CD1c-positive myeloid dendritic cell (primary cell): ENCODE results near the gene TMEM273.

ENCODE experiments used
- DNase-seq: peaks from one replicate; pipeline ENCODE4 v3.0.0-alpha.2; 2016; ENCODE audit errors: extremely low spot score

TMEM273 gene

DNA sequence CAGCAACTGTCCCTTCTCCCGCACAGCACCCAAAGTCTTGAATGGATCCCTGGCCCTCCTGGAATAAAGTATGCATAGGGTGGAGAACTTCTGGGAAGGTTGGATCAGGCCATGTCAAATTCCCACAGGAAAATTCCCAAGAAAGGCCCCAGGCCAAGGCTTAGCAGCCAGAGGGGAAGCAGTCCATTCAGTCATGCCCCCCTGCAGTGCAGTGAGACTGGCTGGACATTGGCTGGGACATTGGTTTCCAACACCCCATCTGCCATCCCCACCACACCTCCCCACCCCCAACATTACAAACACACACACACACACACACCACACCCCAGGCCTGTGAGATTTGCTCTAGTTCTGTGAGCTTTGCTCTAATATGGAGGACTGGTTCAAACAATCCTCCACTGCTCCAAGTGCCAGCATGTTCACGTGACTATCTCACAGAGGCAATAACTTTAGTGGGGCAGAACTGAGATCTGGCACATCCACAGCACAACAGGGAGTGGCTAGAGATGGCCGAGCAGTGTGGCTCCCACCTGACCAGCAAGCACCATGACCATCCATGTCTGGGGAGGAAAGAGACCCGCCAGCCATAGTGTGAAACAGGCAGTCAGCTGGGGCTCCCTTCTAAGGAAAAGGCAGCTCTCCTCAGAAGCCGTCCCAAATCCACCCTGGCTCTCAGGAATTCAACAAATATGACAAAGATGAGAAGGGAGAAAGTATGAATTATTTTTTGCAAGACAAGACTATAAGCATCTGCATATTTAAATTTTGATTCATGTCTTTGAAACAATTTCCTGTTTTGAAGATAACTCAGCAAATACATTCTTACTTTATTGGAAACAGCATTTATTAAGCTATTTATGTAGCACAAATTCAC is 47.6 kb downstream of the TMEM273 start:
- DNase-seq: no peak

DNA sequence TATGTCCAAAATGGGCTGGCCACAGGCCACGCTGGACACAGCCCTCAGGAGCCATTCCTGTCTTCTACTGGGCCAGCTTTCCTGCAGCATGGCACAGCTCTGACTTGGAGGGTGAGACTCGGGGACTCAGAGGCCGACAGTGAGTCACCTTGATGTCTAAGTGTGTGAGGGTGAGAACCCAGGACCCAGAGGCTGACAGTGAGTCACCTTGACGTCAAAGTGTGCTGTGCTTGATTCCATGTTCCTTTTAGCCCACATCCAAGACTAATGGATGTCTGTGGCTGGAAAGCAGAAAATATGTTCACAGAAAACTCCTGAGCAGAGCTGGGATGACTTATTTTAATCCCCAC is 48.4 kb downstream of the TMEM273 start:
- DNase-seq: peak; percentile 10

DNA sequence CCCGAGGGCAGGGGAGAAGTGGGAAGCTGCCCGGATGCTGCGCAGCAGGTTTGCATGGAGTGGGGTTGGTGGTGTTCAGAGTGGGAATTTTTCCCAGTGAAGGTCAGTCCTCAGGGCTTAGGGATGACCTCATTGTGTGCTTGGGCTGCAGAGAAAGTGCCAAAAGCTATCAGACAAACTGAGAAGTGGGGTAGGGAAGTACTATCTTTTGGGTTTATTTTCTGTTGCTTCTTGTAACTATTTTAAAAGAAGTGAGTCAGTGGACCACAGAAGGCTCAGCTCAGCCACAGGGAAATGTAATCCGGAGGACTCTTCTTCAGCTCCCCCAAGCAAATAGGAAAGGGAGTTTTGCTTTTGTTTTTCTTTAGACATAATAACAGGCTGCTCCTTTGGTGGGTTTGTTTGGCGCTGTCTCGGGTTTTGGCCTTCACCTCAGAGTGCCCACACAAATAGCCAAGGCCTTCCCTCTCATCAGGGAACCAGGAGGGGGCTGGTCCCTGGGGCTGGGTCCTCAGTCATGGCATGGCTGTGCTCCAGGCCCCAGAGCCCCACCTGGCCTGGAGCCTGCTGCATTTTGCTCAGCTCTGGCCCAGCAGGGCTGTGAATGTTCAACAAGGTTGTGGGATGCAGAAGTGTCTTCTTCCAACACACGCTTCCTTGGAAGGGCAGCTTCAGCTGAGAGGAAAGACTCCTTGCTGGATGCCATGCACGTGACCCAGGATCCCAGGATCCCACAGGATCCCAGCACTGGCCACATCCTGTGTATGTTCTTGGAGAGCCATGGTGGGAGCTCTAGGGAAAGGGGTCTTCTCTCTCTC is 49.0 kb downstream of the TMEM273 start:
- peak; percentile 50 for DNase-seq

DNA sequence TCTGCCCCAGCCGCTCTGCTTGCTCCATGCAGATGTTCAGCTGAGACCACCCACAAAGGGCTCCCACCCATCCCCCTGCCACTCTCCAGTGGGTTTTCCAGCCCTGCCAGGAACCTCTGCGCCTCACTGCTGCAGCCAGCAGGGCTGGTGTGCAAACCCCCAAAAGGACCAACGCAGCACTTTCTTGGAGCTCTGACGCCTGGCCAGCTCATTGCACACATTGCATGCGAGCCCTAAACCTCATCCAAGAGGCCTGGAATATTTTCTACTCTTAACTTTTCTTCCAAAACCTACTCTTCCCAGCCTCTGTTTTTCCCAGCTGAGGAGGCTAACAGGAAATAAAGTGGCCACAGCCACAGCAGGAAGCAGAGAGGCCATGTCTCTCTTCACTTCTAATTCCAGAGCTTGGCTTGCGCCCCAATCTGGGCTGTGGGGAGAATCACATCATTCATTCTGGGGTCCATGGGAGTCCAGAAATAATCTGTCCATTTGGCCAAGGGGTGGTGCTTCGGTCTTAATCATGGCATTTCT is 49.8 kb downstream of the TMEM273 start:
- no peak for DNase-seq

DNA sequence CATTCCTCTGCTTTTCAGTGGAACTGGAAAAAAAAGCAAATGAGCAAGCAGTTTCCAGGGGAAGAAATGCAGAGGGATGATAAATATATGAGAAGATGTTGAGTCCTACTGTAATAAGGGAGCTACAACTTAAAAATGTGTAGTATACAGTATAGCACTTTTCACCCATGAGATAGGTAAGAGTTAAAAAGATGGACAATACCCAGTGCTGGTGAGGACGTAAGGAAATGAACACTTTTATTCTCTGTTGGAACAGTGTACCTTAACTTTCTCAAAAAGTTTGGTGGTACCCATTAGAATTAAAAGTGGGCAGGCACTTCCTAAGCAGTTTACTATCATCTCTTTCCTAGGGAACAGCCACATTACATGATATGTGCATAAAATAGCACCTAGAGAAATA is 51.7 kb downstream of the TMEM273 start:
- DNase-seq: no peak

DNA sequence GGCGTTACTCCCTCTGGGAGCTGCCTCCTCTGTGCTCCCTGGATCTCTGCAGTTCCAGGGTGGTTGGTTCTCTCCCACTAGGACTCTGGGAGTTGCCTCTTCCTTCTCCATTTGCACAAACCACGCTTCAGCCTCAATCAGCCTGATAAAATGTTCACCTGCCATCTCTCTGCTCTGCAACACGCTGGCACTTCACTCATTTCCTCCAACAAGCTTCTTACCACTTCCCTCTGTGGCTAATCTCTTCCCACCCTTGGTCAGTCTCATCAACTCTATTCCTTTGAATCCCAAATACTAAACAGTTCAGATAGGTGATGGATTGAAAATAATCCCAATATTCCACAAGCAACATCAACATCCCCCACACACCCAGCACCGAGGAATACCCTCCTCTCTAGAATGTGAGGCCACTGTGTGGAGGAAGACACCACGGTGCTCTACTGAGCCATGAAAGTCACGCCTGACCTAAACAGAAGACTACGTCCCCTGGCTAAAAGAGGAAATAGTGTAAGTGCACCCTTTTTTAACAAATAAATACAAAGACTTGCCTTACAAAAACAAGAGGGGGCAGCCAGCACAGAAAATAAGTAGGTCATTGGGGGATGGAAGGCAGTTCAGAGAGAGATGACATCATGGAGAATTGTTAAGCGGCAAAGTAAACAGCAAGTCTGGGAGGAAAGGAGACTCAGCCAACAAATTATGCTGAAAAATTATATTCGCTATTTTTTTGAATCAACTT is 52.4 kb downstream of the TMEM273 start:
- DNase-seq: peak; percentile 8

DNA sequence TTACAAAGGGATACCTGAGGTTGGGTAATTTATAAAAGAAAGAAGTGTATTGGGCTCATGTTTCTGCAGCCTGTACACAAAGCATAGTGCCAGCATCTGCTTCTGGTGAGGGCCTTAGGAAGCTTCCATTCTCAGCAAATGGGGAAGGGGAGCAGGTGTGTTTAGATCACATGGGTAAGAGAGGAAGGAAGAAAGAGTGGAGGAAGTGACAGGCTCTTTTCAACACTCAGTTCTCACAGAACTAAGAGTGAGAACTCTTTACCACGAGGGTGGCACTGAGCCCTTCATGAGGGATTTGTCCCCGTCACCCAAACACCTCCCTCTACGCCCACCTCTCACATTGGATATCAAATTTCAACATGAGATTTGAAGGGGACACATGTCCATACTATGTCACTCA is 53.9 kb downstream of the TMEM273 start:
- no peak for DNase-seq

DNA sequence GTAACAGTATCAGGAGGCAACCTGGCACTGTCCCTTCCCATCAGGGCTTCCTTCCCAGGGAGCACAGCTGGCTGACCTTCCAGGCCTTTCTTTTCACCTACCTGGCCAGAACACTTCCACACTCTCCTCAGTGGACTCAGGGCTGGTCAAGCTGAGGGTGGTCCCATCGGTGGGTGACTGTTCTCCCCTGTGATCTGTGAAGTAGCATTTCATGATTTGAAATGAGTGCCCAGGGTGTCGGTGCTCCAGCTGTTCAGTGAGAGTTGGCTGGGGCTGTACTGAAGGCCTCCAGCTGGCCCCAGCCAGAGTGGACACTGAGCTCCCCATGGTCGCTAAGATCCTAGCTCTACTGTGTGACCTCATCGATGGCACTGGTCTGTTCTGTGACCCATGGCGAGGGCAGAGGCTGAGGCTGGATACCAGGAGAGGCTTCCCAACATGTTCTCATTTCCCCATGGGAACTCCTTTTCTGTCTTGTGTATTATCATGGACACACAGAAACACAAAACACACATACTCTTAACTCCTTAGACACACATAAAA is 54.4 kb downstream of the TMEM273 start, which contains the start of gene FAM170B:
FAM170B (minus strand) TSS at position 316 of the 543 bp plus-strand sequence; CDS start at position 213, 103 bp downstream.
- DNase-seq: no peak

DNA sequence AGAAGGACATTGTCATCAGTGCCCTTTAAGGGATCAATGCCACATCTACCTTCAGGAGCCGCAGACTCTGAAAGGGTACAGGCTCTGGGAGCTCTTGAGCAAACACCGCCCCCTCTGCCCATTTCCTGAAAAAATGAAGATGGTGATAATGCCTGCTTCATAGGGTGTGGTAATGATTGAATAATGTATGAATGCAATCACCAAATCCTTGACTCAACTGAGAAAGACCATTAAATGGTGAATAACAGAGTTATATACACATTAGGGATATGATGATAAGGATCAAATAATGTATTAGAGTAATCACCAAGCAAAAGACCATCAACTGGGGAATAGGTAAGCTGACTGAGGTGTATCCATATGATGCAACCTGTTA is 55.8 kb downstream of the TMEM273 start:
- no peak for DNase-seq

DNA sequence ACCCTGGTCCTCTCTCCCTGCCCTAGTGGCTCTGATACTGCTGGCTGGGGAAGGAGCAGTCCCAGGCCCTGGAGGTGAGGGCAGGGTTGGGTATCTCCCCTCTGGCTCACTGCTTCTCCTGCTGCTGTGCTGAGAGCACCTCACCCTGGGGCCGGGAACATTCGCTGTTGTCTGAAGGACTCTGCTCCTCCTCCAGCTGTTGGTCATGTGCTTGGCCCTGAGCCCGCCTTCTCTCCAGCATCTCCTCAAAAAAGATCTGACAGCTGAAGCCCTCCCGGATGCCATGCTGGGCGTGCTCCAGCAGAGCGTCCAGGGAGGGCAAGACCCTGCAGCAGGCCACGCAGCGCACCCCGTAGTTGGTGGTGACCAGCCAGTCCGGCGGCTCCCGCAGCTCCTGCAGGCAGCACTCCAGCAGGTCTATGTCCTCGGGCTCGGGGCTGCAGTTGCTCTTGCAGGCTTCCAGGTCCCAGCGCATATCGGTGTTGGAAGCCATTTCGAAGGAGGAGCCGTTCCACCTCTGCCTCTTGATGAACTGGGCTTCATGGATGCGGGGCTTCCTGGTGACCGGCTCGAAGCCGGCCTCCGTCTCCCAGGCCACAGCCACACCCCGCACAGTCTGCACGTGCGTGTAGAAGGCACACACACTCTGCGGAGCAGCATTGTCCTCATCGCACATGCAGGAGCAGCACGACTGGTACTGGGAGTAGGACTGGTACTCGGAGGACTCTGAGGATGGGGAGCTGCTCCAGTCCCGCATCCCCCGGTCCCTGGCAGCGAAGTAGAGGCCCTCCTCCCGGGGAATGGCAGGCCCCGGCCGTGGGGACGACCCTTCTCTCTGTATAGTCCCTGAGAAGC is 56.5 kb downstream of the TMEM273 start:
- DNase-seq: no peak

DNA sequence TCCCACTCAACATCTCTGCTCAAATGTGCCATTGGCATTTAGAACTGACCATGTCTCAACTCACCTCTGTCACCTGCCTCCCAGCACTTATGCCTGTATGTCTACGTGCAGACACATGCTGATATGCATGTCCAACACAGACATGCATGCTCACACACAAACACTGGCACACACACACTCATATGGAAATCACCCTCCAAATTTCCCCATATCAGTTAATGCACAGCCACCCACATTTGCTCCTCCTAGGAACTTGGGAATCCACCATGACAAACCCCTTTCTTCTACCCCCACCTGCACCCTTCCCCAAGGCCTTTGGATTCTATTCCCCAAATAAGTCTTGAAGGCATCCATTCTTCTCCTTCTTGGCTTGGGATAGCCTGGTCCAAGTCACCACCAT is 58.8 kb downstream of the TMEM273 start:
- DNase-seq: no peak

DNA sequence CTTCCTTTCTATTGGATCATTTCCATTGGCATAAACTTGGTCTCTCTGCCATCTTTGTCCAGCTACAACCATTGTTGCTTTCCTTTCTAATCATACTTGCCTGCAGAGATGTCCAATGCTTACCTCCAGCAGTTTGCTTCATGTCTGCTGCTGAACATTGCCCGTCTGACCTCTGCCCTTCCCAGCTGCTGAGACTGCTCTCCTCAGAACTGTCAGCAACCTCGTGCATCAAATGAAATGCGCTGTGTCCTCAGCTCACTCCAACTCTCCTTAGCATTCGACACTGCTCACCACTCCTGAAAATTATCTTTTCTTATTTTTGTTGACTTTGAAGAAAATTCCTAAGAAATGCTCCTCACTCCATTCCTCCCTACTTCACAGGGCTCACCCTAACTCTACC is 59.3 kb downstream of the TMEM273 start:
- DNase-seq: no peak

DNA sequence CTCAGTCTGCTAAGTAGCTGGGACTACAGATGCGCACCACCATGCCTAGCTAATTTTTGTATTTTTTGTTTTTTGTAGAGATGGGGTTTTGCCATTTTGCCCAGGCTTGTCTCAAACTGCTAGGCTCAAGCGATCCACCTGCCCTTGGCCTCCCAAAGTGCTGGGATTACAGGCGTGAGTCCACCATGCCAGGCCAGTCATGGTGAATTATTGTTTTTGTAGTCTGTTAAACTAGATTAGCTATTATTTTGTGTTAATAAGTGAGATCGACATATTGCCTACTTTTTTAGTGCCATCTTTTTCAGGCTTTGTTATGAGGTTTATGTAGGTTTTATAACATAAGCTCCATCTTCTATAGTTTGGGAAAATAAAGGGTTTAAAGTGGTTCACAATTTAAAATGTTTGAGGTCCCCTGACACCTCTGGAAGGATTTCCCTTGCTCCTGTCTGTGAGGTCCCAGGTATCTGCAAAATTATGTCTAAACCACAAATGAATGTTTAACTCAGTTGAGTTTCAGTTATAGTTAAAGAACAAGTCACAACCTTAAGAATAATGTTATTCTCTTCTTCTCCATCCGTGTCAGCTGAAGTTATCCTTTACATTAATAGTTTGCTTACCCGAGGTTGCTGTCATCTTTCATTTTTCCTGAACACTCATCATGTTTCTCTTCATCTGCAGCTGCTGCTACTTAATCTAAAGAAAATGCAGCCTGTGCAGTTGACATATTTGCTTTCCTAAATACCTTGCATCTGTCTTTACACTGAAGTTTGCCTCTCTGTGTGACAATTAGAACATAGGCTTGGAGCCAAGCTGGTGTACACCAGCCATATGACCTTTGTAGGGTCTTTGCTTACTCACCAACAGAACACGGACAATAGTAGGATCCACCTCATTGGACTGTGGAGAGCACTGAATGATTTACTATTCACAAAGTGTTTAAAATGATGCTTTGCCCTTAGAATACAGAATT is 63.9 kb downstream of the TMEM273 start:
- no peak for DNase-seq

DNA sequence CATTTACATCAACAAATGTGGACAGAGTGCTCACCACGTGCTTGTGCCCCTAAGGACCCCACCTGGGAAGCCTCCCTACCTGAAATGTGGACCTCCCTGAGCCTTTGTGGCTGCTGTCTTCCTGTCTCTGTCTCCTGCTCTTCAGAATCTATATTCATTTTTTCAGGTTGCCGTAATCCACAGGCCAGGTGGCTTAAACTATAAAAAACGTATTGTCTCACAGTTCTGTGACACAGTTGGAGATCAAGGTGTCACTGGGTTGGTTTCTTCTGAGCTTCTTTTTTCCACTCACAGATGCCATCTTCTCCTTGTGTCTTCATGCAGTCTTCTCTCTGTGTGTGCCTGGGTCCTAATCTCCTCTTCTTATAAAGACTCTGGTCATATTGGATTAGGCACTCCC is 67.3 kb downstream of the TMEM273 start:
- DNase-seq: no peak

DNA sequence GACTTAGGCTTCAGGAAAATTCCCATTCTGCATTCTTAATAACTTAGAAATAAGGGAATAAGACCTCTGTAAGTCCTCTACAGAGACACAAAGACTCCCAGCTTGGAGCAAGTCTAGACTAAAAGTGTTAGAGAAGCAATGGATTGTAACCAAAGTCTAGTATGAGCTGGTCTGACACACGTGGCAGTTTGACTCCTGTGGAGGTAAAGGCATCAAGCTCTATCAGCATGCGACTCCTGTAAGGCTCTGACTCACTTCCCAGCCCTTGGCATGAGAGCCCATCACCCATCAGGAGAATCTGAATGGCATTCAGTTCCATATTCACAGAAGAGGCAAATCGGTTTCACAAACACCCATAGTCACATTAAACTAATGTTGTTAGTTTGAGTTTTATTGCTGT is 68.4 kb downstream of the TMEM273 start:
- no peak for DNase-seq

DNA sequence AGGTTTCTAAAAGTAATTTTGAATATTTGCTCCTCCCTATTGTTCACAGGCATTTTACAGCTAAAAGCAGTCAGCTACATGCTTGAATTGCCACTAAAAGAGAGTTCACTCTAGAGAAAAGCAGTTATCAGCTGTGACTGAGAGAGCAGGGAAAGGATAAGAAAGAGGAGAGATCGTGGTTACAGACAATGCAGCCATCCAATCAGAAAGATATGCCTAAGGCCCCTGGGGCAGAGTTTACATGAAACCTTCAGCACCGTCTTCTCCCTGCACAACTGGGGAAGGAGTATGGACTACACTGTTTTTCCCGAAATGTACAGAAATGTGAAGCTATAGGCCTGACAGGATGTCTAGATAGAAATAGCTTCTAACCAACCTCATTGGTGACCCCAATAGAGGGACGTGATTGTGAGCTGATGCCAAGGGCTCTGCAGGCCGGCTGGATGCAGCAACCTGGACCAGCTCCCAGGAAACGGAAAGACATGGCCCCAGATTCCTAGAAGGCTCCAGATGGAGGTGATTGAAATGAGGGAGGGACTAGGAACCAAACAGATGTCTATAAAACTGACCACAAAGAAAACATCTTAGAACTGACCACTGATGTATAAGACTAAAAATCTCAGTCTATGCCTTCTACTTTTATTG is 69.6 kb downstream of the TMEM273 start:
- no peak for DNase-seq

DNA sequence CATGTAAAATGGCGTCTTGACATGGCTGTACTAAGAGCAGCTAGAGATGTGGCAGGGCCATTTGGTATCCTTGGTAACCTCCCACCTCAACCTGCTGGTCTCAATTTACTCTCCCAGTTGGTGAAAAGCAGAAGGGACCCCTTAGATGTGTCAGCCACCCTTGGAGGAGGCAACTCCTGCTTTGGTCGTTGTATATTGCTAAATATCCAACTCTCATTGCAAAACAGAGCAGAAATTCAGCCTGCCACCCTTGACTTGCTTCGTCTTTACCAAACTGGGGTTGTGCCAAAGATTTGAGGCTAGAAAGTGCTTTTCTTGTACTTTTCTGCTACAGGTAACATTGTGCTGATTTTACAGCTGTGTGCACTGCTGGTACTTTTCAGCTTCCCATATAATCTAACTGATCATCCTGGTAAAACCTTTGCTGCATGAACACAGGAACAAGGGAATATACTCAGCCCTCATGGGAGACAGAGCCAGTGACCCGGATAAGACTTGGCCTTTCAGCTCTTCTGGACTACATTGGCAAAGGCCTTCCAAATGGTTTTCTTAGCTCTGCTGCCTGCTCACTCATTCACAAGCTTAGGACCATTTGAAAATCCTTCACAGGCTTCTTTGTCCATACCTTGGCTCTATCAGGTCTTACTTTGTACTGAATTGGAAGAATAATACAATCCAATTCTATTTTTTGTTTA is 70.7 kb downstream of the TMEM273 start:
- DNase-seq: no peak
